SK-N-SH treated with all-trans-retinoic acid at 6 μM for 48 hours (cell line): ENCODE data around the gene TSPYL6.

ENCODE experiments used
- ATAC-seq: fragments of 200-7000 bp; cut with Tn5 transposase; 3 replicates; pipeline ENCODE4 v1.9.1; 2020; ENCODE audit warnings: mild to moderate bottlenecking, moderate library complexity
- ARNTL ChIP-seq: fragments of 450-650 bp; formaldehyde crosslinking; IDR thresholded peaks from 2 replicates; pipeline ENCODE4 v1.5.0; 2020; ENCODE audit warnings: low read depth, mild to moderate bottlenecking, moderate library complexity, borderline replicate concordance
- BACH2 ChIP-seq: fragments of 250-450 bp; sonication (Bioruptor Pico); IDR thresholded peaks from 2 replicates; pipeline ENCODE4 v1.9.0; 2021; ENCODE audit warnings: mild to moderate bottlenecking, borderline replicate concordance
- CREB5 ChIP-seq: fragments of 250-450 bp; sonication (Bioruptor Pico); IDR thresholded peaks from 2 replicates; pipeline ENCODE4 v1.5.1; 2020; ENCODE audit warnings: low read depth, mild to moderate bottlenecking, moderate library complexity
- CSDC2 ChIP-seq: fragments of 250-450 bp; sonication (Bioruptor Pico); IDR thresholded peaks from 2 replicates; pipeline ENCODE4 v1.5.0; 2020; ENCODE audit warnings: mild to moderate bottlenecking, moderate library complexity
- CSRNP3 ChIP-seq: fragments of 250-450 bp; sonication (Bioruptor Pico); IDR thresholded peaks from 2 replicates; pipeline ENCODE4 v1.5.1; 2021; ENCODE audit warnings: mild to moderate bottlenecking, moderate library complexity
- ESRRG ChIP-seq: fragments of 250-450 bp; sonication (Bioruptor Pico); IDR thresholded peaks from 2 replicates; pipeline ENCODE4 v1.6.1; 2021; ENCODE audit warnings: mild to moderate bottlenecking
- GLIS3 ChIP-seq: fragments of 250-450 bp; sonication (Bioruptor Pico); IDR thresholded peaks from 2 replicates; pipeline ENCODE4 v1.5.0; 2020; ENCODE audit warnings: mild to moderate bottlenecking, moderate library complexity
- ISL1 ChIP-seq: fragments of 250-450 bp; sonication (Bioruptor Pico); IDR thresholded peaks from 2 replicates; pipeline ENCODE4 v2.1.2; 2022; ENCODE audit warnings: mild to moderate bottlenecking, moderate library complexity
- OSR1 ChIP-seq: fragments of 250-450 bp; sonication (Bioruptor Pico); IDR thresholded peaks from 2 replicates; pipeline ENCODE4 v1.8.0; 2022; ENCODE audit warnings: moderate library complexity, mild to moderate bottlenecking, inconsistent platforms
- PATZ1 ChIP-seq: fragments of 250-450 bp; sonication (Bioruptor Pico); IDR thresholded peaks from 2 replicates; pipeline ENCODE4 v1.8.0; 2020; ENCODE audit warnings: mild to moderate bottlenecking, moderate library complexity, borderline replicate concordance
- POU6F1 ChIP-seq: fragments of 250-450 bp; sonication (Bioruptor Pico); IDR thresholded peaks from 2 replicates; pipeline ENCODE4 v1.8.0; 2021; ENCODE audit warnings: low read depth, mild to moderate bottlenecking, moderate library complexity, borderline replicate concordance
- PPARA ChIP-seq: fragments of 250-450 bp; sonication (Bioruptor Pico); IDR thresholded peaks from 2 replicates; pipeline ENCODE4 v1.5.0; 2020; ENCODE audit warnings: mild to moderate bottlenecking, borderline replicate concordance
- RARB ChIP-seq: fragments of 250-450 bp; sonication (Bioruptor Pico); IDR thresholded peaks from 2 replicates; pipeline ENCODE4 v1.8.0; 2021; ENCODE audit warnings: mild to moderate bottlenecking, moderate library complexity
- SNAI2 ChIP-seq: fragments of 250-450 bp; sonication (Bioruptor Pico); IDR thresholded peaks from 2 replicates; pipeline ENCODE4 v1.5.0; 2020; ENCODE audit warnings: mild to moderate bottlenecking, moderate library complexity
- TOX ChIP-seq: fragments of 250-450 bp; sonication (Bioruptor Pico); IDR thresholded peaks from 2 replicates; pipeline ENCODE4 v1.8.0; 2021; ENCODE audit warnings: mild to moderate bottlenecking, moderate library complexity, borderline replicate concordance
- ZC3H10 ChIP-seq: fragments of 250-450 bp; sonication (Bioruptor Pico); IDR thresholded peaks from 2 replicates; pipeline ENCODE4 v1.5.1; 2021; ENCODE audit warnings: mild to moderate bottlenecking, moderate library complexity
- ZFP3 ChIP-seq: fragments of 250-450 bp; sonication (Bioruptor Pico); IDR thresholded peaks from 2 replicates; pipeline ENCODE4 v1.5.0; 2020; ENCODE audit warnings: mild to moderate bottlenecking, moderate library complexity
- ZFP30 ChIP-seq: fragments of 450-650 bp; formaldehyde crosslinking; IDR thresholded peaks from 2 replicates; pipeline ENCODE4 v1.5.0; 2022; ENCODE audit warnings: mild to moderate bottlenecking, moderate library complexity
- ZNF565 ChIP-seq: fragments of 450-650 bp; formaldehyde crosslinking; conservative IDR thresholded peaks from 2 replicates; pipeline ENCODE4 v1.5.0; 2020; ENCODE audit warnings: low read depth, mild to moderate bottlenecking, moderate library complexity
- ZNF70 ChIP-seq: fragments of 450-650 bp; formaldehyde crosslinking; IDR thresholded peaks from 2 replicates; pipeline ENCODE4 v1.5.0; 2020; ENCODE audit warnings: mild to moderate bottlenecking, moderate library complexity
- ZNF8 ChIP-seq: fragments of 450-650 bp; formaldehyde crosslinking; IDR thresholded peaks from 2 replicates; pipeline ENCODE4 v1.5.0; 2020; ENCODE audit warnings: mild to moderate bottlenecking, moderate library complexity

The TSPYL6 gene

DNA sequence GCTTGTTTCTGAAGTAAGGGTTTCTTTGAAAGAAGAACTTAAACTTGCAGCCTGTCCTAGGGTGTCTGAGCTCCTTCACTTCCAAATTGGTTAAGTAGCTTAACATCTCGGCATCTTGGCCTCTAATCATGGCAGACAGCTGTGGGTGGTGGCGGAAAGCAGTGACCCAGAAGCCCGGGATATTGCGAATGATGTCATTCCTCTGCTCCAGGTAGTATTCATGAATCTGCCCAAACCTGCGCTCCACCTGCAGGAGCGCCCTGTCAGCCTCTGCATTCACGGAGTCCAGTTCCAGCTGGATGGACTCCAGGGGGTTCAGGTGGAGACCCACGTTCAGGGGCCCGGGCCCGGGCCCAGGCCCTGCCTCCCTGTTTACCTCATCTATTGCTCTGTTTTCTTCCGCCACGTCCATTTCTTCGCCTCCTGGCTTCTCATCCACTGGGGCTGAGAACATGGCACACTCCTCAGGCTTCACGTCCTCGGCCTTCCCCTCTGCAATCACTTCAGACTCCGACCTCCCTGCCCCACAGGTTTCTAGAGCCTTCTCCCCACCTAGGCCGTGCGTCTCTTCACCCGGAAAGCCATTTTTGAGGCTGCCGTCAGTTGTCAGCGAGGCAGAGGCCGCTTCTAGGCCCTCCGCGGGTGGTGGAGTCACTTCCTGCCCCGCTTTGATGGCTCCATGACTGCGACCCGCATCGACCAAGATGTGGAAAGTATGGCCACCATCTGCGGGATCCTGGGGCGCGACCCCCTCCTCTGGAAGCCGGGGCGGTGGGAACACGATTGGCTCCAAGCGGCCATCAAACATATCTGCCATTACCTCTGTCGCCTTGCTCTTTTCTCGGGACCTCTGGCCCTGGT is 569 bp downstream of the TSPYL6 start (continued):
- TF ChIP-seq PATZ1 (CRISPR knock-in tag) (no peak), ARNTL (CRISPR knock-in tag) (no peak), SNAI2 (no peak)

GRCh38 chr2:54254180-54254579 is 1.8 kb downstream of the TSPYL6 start:
- ATAC-seq = no peak
- no peak for TF ChIP-seq PATZ1 (CRISPR knock-in tag)
- no peak for TF ChIP-seq ZFP30 (CRISPR knock-in tag)
- no peak for TF ChIP-seq SNAI2
- no peak for TF ChIP-seq ZFP3
- no peak for TF ChIP-seq RARB (CRISPR knock-in tag)
- no peak for TF ChIP-seq ESRRG (CRISPR knock-in tag)
- TF ChIP-seq CREB5 (CRISPR knock-in tag) = no peak
- no peak for TF ChIP-seq ZNF8 (CRISPR knock-in tag)
- TF ChIP-seq OSR1 (CRISPR knock-in tag) = no peak

DNA sequence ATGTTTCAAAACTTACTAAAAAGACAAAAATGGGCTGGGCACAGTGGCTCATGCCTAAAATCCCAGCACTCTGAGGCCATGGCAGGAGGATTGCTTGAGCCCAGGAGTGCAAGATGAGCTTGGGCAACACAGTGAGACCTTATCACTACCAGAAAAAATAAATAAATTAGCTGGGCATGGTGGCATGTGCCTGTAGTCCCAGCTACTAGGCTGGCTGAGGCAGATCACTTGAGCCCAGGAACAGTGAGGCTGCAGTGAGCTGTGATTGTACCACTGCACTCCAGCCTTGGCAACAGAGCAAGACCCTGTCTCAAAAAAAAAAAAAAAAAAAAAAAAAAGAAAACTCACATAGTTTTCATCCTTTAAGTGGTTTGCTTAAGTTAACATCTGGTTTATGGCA is 6.4 kb downstream of the TSPYL6 start:
- ATAC-seq = no peak
- TF ChIP-seq CREB5 (CRISPR knock-in tag) = no peak
- TF ChIP-seq ZNF70 (CRISPR knock-in tag) = no peak
- TF ChIP-seq ZNF565 (CRISPR knock-in tag) = no peak
- TF ChIP-seq CSRNP3 (CRISPR knock-in tag) = no peak

DNA sequence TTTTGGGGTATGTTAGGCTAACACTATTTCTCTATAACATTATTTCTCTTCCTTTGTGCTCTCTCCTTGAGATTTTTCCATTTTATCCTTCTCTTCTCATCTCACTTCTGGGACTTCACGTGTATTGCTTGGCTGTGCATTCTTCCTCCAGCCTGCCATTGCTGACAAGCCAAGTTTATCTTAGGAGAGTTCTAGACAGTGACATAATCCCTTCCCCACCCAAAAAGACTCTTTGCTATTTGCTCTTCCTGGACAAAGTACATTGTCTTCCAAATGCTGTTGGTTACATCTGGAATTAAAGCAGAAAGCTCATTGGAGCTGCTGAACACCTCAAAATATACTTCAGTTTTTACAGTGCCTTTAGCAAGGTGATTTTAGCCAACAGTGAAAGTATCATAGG is 8.9 kb downstream of the TSPYL6 start:
- ATAC-seq = no peak
- TF ChIP-seq BACH2 (CRISPR knock-in tag) (no peak), ISL1 (CRISPR knock-in tag) (no peak), ESRRG (CRISPR knock-in tag) (no peak), ZNF565 (CRISPR knock-in tag) (no peak), PPARA (CRISPR knock-in tag) (no peak), CSDC2 (no peak), CSRNP3 (CRISPR knock-in tag) (no peak), PATZ1 (CRISPR knock-in tag) (no peak), ZC3H10 (CRISPR knock-in tag) (no peak), ZFP3 (no peak), GLIS3 (CRISPR knock-in tag) (no peak), TOX (CRISPR knock-in tag) (no peak), POU6F1 (CRISPR knock-in tag) (no peak)
